Panc1 (cell line): ENCODE results near the gene CALCB. TPM values are rescaled to one million over a fixed set of nuclear protein-coding genes. Genes with fewer than 3 reads are reported as not detected.

Experiments used
- ATAC-seq: fragments of 200-7000 bp; cut with Tn5 transposase; 2 replicates; pipeline ENCODE4 v1.9.1; 2020; ENCODE audit warnings: mild to moderate bottlenecking, moderate library complexity
- BruUV-seq: library from RNA; stranded (reverse); fragments of 400-500 nt; replicated peaks from 2 replicates; lab custom pipeline; 2021; lab: Mats Ljungman, UMichigan
- CTCF ChIA-PET: fragments of 300-600 bp; sonication (Branson Sonifier 250); formaldehyde crosslinking; loops from one replicate; lab custom pipeline; 2022; ENCODE audit warnings: antibody characterized with exemption; lab: Charles Lee
- POLR2A ChIA-PET: fragments of 300-600 bp; sonication (Branson Sonifier 250); formaldehyde crosslinking; loops from one replicate; lab custom pipeline; 2022; ENCODE audit warnings: antibody characterized with exemption; lab: Charles Lee
- DNase-seq: peaks from one replicate; pipeline ENCODE4 v3.0.0-alpha.2; 2010; ENCODE audit warnings: low read depth, low spot score
- H3K27ac ChIP-seq: 2 replicates; pipeline ENCODE4 v1.5.1; 2011; ENCODE audit warnings: mild to moderate bottlenecking, low read length, inconsistent platforms
- H3K27me3 ChIP-seq: fragments of 200-500 bp; sonication (Bioruptor generic); 2 replicates; pipeline ENCODE4 v1.6.0; 2014; ENCODE audit warnings: low read length, inconsistent platforms; ENCODE audit not compliant: control insufficient read depth, insufficient read depth
- H3K36me3 ChIP-seq: fragments of 200-500 bp; sonication (Bioruptor generic); 2 replicates; pipeline ENCODE4 v1.5.1; 2014; ENCODE audit warnings: inconsistent platforms, mild to moderate bottlenecking, low read length, moderate library complexity; ENCODE audit not compliant: control insufficient read depth, insufficient read depth
- H3K4me1 ChIP-seq: 2 replicates; pipeline ENCODE4 v1.5.1; 2011; ENCODE audit warnings: inconsistent platforms, mild to moderate bottlenecking, low read length, moderate library complexity; ENCODE audit not compliant: control insufficient read depth, insufficient read depth
- H3K4me3 ChIP-seq, 2 experiments: 2 replicates each; pipeline ENCODE4 v1.5.1; 2011 to 2012; ENCODE audit warnings: low read depth in 2 of 2, low read length in 2 of 2, mild to moderate bottlenecking in 2 of 2, inconsistent platforms in 1 of 2, moderate library complexity in 1 of 2
- H3K9me3 ChIP-seq: fragments of 200-500 bp; sonication (Bioruptor generic); 2 replicates; pipeline ENCODE4 v1.5.1; 2014; ENCODE audit warnings: low read depth, mild to moderate bottlenecking, inconsistent platforms, low read length, moderate library complexity; ENCODE audit not compliant: control insufficient read depth, insufficient read depth
- POLR2AphosphoS5 ChIP-seq: IDR thresholded peaks from 2 replicates; pipeline ENCODE4 v1.6.1; 2012; ENCODE audit warnings: mild to moderate bottlenecking, low read depth, low read length, moderate library complexity
- SIN3A ChIP-seq: IDR thresholded peaks from 2 replicates; pipeline ENCODE4 v1.6.1; 2012; ENCODE audit warnings: low read depth, mild to moderate bottlenecking, low read length, moderate library complexity, borderline replicate concordance; ENCODE audit not compliant: insufficient read depth
- TCF7L2 ChIP-seq: IDR thresholded peaks from 2 replicates; pipeline ENCODE4 v1.6.1; 2011; ENCODE audit warnings: mild to moderate bottlenecking, low read depth, low read length, inconsistent platforms
- in situ Hi-C: cut with HindIII; loops from 2 replicates; pipeline ENCODE4 v1.10.0; 2016; ENCODE audit warnings: low sequenced_read_pairs, low pct_unique_long_range_greater_than_20kb
- intact Hi-C: fragments of 100-400 bp; cut with micrococcal nuclease; formaldehyde crosslinking; loops from one replicate; pipeline ENCODE4 v1.10.0; 2022; ENCODE audit not compliant: unreplicated experiment
- total RNA-seq: library from RNA; stranded (reverse); gene quantifications from one replicate; pipeline ENCODE4 v1.2.1, GENCODE V29; 2021; ENCODE audit not compliant: unreplicated experiment
- TF ChIP-seq, protein P1 (sequence below): fragments of 450-650 bp; IDR thresholded peaks from 2 replicates; pipeline ENCODE4 v1.5.1; 2017; ENCODE audit warnings: mild to moderate bottlenecking
- TF ChIP-seq, protein P2 (sequence below), 2 experiments: IDR thresholded peaks; 2 replicates each; pipeline ENCODE4 v1.6.1; 2011 to 2012; ENCODE audit warnings: low read depth in 2 of 2, control low read depth in 1 of 2, low read length in 1 of 2, mild to moderate bottlenecking in 1 of 2, moderate library complexity in 1 of 2; ENCODE audit not compliant: insufficient read depth in 1 of 2

Gene CALCB
- total RNA-seq, 1 experiment from 2014 or later: not detected

DNA sequence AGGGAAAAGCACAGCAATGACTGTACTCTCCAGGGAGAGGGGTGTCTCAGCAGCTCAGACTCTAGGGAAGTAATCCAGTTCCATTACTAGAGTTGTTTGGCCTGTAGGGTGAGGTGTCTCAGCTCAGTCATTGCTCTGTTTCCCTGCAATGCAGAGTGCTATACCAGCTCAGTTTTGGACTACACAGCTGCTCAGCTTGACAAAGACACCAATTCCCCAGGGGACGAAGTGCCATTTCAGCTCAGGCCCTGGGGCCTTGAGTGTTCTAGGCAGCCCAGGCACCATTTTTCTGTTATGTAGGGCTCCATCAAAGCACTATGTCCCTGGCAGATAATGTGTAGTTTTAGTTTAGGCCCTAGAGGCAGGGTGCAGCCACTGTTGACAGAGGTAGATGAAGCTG, 18.2 kb downstream of the CALCB start:
- in situ Hi-C loops (no loop called here), intact Hi-C loops (no loop called here)
- Histone ChIP-seq H3K4me1 (no peaks in the 10 kb centered on the region), H3K9me3 (no peaks in the 10 kb centered on the region), H3K36me3 (no peaks in the 10 kb centered on the region), H3K27me3 (no peaks in the 10 kb centered on the region), H3K27ac (no peak overlapping the region), H3K4me3 (no peak overlapping the region)
- POLR2A ChIA-PET: interaction anchor here (0.6 kb wide), 1 partner anchor 18 kb away, joined by 3 read pairs; no protein-coding TSS in a partner anchor
- TF ChIP-seq, protein P1, sequence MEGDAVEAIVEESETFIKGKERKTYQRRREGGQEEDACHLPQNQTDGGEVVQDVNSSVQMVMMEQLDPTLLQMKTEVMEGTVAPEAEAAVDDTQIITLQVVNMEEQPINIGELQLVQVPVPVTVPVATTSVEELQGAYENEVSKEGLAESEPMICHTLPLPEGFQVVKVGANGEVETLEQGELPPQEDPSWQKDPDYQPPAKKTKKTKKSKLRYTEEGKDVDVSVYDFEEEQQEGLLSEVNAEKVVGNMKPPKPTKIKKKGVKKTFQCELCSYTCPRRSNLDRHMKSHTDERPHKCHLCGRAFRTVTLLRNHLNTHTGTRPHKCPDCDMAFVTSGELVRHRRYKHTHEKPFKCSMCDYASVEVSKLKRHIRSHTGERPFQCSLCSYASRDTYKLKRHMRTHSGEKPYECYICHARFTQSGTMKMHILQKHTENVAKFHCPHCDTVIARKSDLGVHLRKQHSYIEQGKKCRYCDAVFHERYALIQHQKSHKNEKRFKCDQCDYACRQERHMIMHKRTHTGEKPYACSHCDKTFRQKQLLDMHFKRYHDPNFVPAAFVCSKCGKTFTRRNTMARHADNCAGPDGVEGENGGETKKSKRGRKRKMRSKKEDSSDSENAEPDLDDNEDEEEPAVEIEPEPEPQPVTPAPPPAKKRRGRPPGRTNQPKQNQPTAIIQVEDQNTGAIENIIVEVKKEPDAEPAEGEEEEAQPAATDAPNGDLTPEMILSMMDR: no peak
- no peak for TF ChIP-seq POLR2AphosphoS5
- no peak for TF ChIP-seq TCF7L2
- TF ChIP-seq SIN3A: no peak
- TF ChIP-seq, protein P2, sequence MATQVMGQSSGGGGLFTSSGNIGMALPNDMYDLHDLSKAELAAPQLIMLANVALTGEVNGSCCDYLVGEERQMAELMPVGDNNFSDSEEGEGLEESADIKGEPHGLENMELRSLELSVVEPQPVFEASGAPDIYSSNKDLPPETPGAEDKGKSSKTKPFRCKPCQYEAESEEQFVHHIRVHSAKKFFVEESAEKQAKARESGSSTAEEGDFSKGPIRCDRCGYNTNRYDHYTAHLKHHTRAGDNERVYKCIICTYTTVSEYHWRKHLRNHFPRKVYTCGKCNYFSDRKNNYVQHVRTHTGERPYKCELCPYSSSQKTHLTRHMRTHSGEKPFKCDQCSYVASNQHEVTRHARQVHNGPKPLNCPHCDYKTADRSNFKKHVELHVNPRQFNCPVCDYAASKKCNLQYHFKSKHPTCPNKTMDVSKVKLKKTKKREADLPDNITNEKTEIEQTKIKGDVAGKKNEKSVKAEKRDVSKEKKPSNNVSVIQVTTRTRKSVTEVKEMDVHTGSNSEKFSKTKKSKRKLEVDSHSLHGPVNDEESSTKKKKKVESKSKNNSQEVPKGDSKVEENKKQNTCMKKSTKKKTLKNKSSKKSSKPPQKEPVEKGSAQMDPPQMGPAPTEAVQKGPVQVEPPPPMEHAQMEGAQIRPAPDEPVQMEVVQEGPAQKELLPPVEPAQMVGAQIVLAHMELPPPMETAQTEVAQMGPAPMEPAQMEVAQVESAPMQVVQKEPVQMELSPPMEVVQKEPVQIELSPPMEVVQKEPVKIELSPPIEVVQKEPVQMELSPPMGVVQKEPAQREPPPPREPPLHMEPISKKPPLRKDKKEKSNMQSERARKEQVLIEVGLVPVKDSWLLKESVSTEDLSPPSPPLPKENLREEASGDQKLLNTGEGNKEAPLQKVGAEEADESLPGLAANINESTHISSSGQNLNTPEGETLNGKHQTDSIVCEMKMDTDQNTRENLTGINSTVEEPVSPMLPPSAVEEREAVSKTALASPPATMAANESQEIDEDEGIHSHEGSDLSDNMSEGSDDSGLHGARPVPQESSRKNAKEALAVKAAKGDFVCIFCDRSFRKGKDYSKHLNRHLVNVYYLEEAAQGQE (IDR thresholded peaks at IDR 0.05; ENCODE audit: insufficient read depth in 1 of 2, low read depth in 2 of 2, low read length in 1 of 2): no peak
- ATAC-seq (no peak), DNase-seq (no peak)
- BruUV-seq: no TSS peak
- CTCF ChIA-PET: no interaction called here

DNA sequence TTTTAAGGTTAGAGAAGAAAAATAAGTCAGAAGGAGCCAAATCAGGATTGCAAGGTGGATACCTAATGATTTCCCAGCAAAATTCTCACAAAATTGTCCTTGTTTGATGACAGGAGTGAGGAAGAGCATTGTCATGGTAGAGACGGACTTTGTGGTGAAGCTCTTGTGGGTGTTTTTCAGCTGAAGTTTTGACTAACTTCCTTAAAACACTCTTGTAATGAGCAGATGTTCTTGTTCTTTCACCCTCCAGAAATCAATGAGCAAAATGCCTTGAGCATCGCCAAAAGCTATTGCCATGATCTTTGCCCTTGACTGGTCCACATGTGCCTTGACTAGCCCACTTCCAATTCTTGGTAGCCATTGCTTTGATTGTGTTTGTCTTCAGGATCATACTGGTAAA, 20.0 kb downstream of the CALCB start:
- intact Hi-C loops (no loop called here), in situ Hi-C loops (no loop called here)
- H3K9me3 ChIP-seq: no peaks in the 10 kb centered on the region
- CTCF ChIA-PET: no interaction called here
- no peaks in the 10 kb centered on the region for H3K36me3 ChIP-seq
- ATAC-seq (no peak), DNase-seq (no peak)
- no peaks in the 10 kb centered on the region for H3K27me3 ChIP-seq
- no peak overlapping the region for H3K27ac ChIP-seq
- TF ChIP-seq POLR2AphosphoS5: no peak
- no peak for TF ChIP-seq SIN3A
- TF ChIP-seq TCF7L2: no peak
- TF ChIP-seq, protein P1: no peak
- TF ChIP-seq, protein P2 (IDR thresholded peaks at IDR 0.05; ENCODE audit: insufficient read depth in 1 of 2, low read depth in 2 of 2, low read length in 1 of 2): no peak
- POLR2A ChIA-PET: interaction anchor here (0.6 kb wide), 1 partner anchor 11 kb away, joined by 3 read pairs; no protein-coding TSS in a partner anchor
- no TSS peak for BruUV-seq
- H3K4me3 ChIP-seq: no peak overlapping the region
- H3K4me1 ChIP-seq: no peaks in the 10 kb centered on the region
